Natural killer cell (primary cell): ENCODE data around the gene RBM10. TPM values are rescaled to one million over a fixed set of nuclear protein-coding genes. Genes with fewer than 3 reads are reported as not detected.

Experiments
- ATAC-seq, 3 donors: fragments of 150-1000 bp in 2 of 3; fragments of 200-7000 bp in 1 of 3; cut with Tn5 transposase; 1 replicate in 1 of 3; 2 replicates in 2 of 3; pipeline ENCODE4 v1.10.0; 2021; ENCODE audit warnings: mild to moderate bottlenecking in 2 of 3, moderate library complexity in 2 of 3
- DNase-seq, 2 donors: peaks; one replicate each; pipeline versions ENCODE4 v3.0.0 to v3.0.0-alpha.2; 2013 to 2021; ENCODE audit warnings: mixed read lengths in 1 of 2
- H3K27ac ChIP-seq: one replicate; pipeline ENCODE4 v1.5.1; 2013; ENCODE audit warnings: mild to moderate bottlenecking, low read length
- H3K27me3 ChIP-seq: one replicate; pipeline ENCODE4 v1.6.1; 2013; ENCODE audit warnings: low read length; ENCODE audit not compliant: control insufficient read depth, insufficient read depth
- H3K36me3 ChIP-seq: one replicate; pipeline ENCODE4 v1.6.1; 2013; ENCODE audit warnings: low read length; ENCODE audit not compliant: control insufficient read depth, insufficient read depth
- H3K4me1 ChIP-seq: one replicate; pipeline ENCODE4 v1.6.1; 2013; ENCODE audit warnings: low read length; ENCODE audit not compliant: control insufficient read depth, insufficient read depth
- H3K4me3 ChIP-seq: one replicate; pipeline ENCODE4 v1.5.1; 2013; ENCODE audit warnings: low read length
- H3K9me3 ChIP-seq: one replicate; pipeline ENCODE4 v1.6.1; 2013; ENCODE audit warnings: low read length; ENCODE audit not compliant: control insufficient read depth, insufficient read depth
- H3K27ac Mint-ChIP-seq, 2 donors: one replicate each; pipeline ENCODE4 v1.8.0; 2022; ENCODE audit warnings: mild to moderate bottlenecking in 2 of 2, mixed read lengths in 2 of 2, moderate library complexity in 1 of 2
- H3K27me3 Mint-ChIP-seq, 2 donors: one replicate each; pipeline ENCODE4 v1.8.0; 2022; ENCODE audit warnings: low read depth in 2 of 2, mixed read lengths in 2 of 2
- H3K36me3 Mint-ChIP-seq: one replicate; pipeline ENCODE4 v1.8.0; 2022; ENCODE audit warnings: mixed read lengths
- H3K4me1 Mint-ChIP-seq, 2 donors: one replicate each; pipeline ENCODE4 v1.8.0; 2022; ENCODE audit warnings: mixed read lengths in 2 of 2
- H3K4me3 Mint-ChIP-seq: one replicate; pipeline ENCODE4 v1.8.0; 2022; ENCODE audit warnings: mild to moderate bottlenecking, moderate library complexity, mixed read lengths
- H3K9me3 Mint-ChIP-seq, 2 donors: one replicate each; pipeline ENCODE4 v1.8.0; 2022; ENCODE audit warnings: mixed read lengths in 2 of 2
- WGBS: methylation state at CpG from one replicate; pipeline ENCODE4 v1.1.7; 2013; ENCODE audit warnings: missing lambda C conversion rate; ENCODE audit not compliant: insufficient coverage; 5-methylcytosine and 5-hydroxymethylcytosine counted together
- intact Hi-C: fragments of 100-400 bp; cut with micrococcal nuclease; formaldehyde crosslinking; loops from one replicate; pipeline ENCODE4 v1.14.2; 2022
- total RNA-seq, 4 donors: library from RNA; stranded (reverse); fragments of 120-200 nt in 1 of 4; gene quantifications; one replicate each; pipeline versions ENCODE4 v1.2.3 to v1.2.4, GENCODE V29; 2013 to 2022
- TF ChIP-seq, protein P1 (sequence below): fragments of 200-600 bp; IDR thresholded peaks from one replicate; pipeline ENCODE4 v1.8.0; 2022; ENCODE audit warnings: antibody characterized with exemption

Gene RBM10
- total RNA-seq, 3 donors from 2014 or later (not counting 1 experiment from before 2014, with no cell fraction given), result 37.5 to 43.7 (median 39.4) TPM

DNA sequence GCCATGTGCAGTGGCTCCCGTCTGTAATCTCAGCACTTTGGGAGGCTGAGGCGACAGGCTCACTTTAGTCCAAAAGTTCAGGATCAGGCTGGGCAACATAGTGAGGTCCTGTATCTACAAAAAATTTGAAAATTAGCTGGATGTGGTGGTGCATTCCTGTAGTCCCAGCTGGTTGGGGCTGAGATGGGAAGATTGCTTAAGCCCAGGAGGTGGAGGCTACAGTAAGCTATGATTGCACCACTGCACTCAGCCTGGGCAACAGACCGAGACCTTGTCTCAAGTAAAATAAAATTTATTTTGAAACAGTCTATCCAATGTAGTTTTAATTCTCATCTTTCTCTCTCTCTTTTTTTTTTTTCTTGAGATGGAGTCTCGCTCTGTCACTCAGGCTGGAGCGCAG is 21.1 kb downstream of the RBM10 start:
- Histone ChIP-seq H3K27me3 (no peaks in the 10 kb centered on the region), H3K36me3 (peaks cover 17% of the 10 kb centered on the region), H3K9me3 (no peaks in the 10 kb centered on the region), H3K27ac (no peak overlapping the region), H3K4me3 (no peak overlapping the region), H3K4me1 (no peaks in the 10 kb centered on the region)
- no peak for DNase-seq
- intact Hi-C loops, result no loop called here
- H3K36me3 Mint-ChIP-seq, result no peaks in the 10 kb centered on the region
- no peak overlapping the region for H3K4me3 Mint-ChIP-seq
- no peaks in the 10 kb centered on the region for H3K27me3 Mint-ChIP-seq
- WGBS, result 92% methylated on average over 2 of the region's 5 CpGs
- TF ChIP-seq, protein P1, sequence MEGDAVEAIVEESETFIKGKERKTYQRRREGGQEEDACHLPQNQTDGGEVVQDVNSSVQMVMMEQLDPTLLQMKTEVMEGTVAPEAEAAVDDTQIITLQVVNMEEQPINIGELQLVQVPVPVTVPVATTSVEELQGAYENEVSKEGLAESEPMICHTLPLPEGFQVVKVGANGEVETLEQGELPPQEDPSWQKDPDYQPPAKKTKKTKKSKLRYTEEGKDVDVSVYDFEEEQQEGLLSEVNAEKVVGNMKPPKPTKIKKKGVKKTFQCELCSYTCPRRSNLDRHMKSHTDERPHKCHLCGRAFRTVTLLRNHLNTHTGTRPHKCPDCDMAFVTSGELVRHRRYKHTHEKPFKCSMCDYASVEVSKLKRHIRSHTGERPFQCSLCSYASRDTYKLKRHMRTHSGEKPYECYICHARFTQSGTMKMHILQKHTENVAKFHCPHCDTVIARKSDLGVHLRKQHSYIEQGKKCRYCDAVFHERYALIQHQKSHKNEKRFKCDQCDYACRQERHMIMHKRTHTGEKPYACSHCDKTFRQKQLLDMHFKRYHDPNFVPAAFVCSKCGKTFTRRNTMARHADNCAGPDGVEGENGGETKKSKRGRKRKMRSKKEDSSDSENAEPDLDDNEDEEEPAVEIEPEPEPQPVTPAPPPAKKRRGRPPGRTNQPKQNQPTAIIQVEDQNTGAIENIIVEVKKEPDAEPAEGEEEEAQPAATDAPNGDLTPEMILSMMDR, result no peak
- H3K9me3 Mint-ChIP-seq, result no peaks in the 10 kb centered on the region
- peaks cover 0 to 11% of the 10 kb centered on the region in 2 donors for H3K4me1 Mint-ChIP-seq
- no peak overlapping the region for H3K27ac Mint-ChIP-seq
- ATAC-seq, result no peak

DNA sequence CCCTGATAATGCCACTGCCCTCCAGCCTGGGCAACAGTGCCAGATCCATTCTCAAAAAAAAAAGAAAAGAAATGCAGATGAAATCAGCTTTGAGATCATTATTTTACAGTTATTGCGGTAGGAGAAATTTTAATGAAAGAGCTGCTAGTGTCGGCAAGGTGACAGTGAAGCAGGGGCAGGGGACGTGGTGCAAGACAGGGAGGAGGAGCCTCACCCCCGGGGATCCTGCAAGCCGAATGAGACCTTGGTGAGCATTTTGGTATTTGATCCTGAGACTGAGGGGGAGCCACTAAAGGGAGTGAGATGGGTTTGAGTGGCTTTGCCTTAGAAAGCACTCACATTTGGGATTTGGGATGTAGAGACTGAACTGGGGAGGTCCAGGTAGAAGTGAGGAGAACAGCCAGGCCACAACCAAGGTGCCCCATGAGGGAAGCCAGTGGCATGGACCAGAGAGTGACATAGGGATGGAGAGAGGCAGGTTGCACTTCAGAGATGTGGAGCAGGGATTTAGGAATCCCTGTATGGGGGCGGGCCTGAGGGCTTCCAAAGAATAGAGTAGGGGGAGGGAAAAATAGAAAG is 23.6 kb downstream of the RBM10 start:
- Histone ChIP-seq H3K27ac (no peak overlapping the region), H3K9me3 (no peaks in the 10 kb centered on the region), H3K36me3 (peaks cover 32% of the 10 kb centered on the region), H3K4me3 (no peak overlapping the region), H3K4me1 (no peaks in the 10 kb centered on the region), H3K27me3 (no peaks in the 10 kb centered on the region)
- Mint-ChIP-seq H3K9me3 (no peaks in the 10 kb centered on the region), H3K27ac (no peak overlapping the region), H3K27me3 (no peaks in the 10 kb centered on the region), H3K4me3 (no peak overlapping the region), H3K4me1 (peaks cover 0 to 17% of the 10 kb centered on the region in 2 donors), H3K36me3 (no peaks in the 10 kb centered on the region)
- DNase-seq, result no peak
- TF ChIP-seq, protein P1, result no peak
- intact Hi-C loops, result no loop called here
- no peak for ATAC-seq
- 93% methylated on average over 6 of the region's 6 CpGs for WGBS

DNA sequence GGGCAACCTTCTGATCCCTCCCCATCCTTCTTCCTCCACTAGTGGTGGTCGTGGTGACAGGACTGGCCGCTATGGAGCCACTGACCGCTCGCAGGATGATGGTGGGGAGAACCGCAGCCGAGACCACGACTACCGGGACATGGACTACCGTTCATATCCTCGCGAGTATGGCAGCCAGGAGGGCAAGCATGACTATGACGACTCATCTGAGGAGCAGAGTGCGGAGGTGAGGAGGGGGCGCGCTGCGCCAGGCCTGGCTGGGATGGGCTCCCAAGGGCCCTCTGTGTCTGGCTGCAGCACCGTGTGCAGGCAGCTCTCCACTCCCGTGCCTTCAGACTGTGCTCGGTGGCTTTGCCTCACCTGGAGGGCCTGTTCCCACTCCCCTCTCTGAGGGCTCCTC is 24.3 kb downstream of the RBM10 start:
- Histone ChIP-seq H3K9me3 (no peaks in the 10 kb centered on the region), H3K4me1 (no peaks in the 10 kb centered on the region), H3K4me3 (no peak overlapping the region), H3K27ac (no peak overlapping the region), H3K36me3 (peaks cover 37% of the 10 kb centered on the region), H3K27me3 (no peaks in the 10 kb centered on the region)
- H3K27ac Mint-ChIP-seq, result no peak overlapping the region
- ATAC-seq, result no peak
- no peak for DNase-seq
- no peak overlapping the region for H3K4me3 Mint-ChIP-seq
- TF ChIP-seq, protein P1, result no peak
- intact Hi-C loops, result no loop called here
- no peaks in the 10 kb centered on the region for H3K27me3 Mint-ChIP-seq
- peaks cover 0 to 22% of the 10 kb centered on the region in 2 donors for H3K4me1 Mint-ChIP-seq
- no peaks in the 10 kb centered on the region for H3K36me3 Mint-ChIP-seq
- WGBS, result 97% methylated on average over 19 of the region's 19 CpGs
- H3K9me3 Mint-ChIP-seq, result no peaks in the 10 kb centered on the region
